Subcutaneous adipose tissue (tissue), 4 donors: ENCODE data around the gene TPRN. TPM values are rescaled to one million over a fixed set of nuclear protein-coding genes. Genes with fewer than 3 reads are reported as not detected.

Source experiments
- total RNA-seq, 4 donors: library from RNA; depleted of rRNA; stranded (reverse); fragments of >200 nt; gene quantifications; one replicate each; pipeline ENCODE4 v1.1.0, GENCODE V29; 2016
- TF ChIP-seq, protein P1 (sequence below): fragments of 450-650 bp; IDR thresholded peaks from one replicate; pipeline ENCODE4 v1.5.1; 2016; ENCODE audit warnings: low read depth, mild to moderate bottlenecking, control low read depth, antibody characterized with exemption, moderate library complexity

TPRN gene
- total RNA-seq, 4 donors from 2014 or later, result 1.8 to 10.5 (median 4.9) TPM

- TF ChIP-seq, protein P1, sequence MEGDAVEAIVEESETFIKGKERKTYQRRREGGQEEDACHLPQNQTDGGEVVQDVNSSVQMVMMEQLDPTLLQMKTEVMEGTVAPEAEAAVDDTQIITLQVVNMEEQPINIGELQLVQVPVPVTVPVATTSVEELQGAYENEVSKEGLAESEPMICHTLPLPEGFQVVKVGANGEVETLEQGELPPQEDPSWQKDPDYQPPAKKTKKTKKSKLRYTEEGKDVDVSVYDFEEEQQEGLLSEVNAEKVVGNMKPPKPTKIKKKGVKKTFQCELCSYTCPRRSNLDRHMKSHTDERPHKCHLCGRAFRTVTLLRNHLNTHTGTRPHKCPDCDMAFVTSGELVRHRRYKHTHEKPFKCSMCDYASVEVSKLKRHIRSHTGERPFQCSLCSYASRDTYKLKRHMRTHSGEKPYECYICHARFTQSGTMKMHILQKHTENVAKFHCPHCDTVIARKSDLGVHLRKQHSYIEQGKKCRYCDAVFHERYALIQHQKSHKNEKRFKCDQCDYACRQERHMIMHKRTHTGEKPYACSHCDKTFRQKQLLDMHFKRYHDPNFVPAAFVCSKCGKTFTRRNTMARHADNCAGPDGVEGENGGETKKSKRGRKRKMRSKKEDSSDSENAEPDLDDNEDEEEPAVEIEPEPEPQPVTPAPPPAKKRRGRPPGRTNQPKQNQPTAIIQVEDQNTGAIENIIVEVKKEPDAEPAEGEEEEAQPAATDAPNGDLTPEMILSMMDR, result no peak
Observed at GRCh38 chr9:137233143-137233980, 32.8 kb upstream of the TPRN start.

GRCh38 chr9:137232510-137232909 lies 32.0 kb upstream of the TPRN start:
- TF ChIP-seq, protein P1, result no peak

- TF ChIP-seq, protein P1, result no peak
Observed at GRCh38 chr9:137232101-137232500, 31.6 kb upstream of the TPRN start.

- TF ChIP-seq, protein P1, result no peak
Observed at GRCh38 chr9:137231372-137232039, 31.0 kb upstream of the TPRN start.

- TF ChIP-seq, protein P1, result no peak
Observed at GRCh38 chr9:137230705-137231371, 30.3 kb upstream of the TPRN start, which contains the start of gene SLC34A3. Gene SLC34A3, plus strand, starts transcription at chr9:137230901. Its CDS starts 802 bp downstream, at chr9:137231703.

GRCh38 chr9:137229903-137230704 lies 29.6 kb upstream of the TPRN start:
- TF ChIP-seq, protein P1, result no peak
